Stimulated activated CD8-positive, alpha-beta memory T cell treated with anti-CD3 and anti-CD28 coated beads, Interleukin-12 subunit alpha, Interleukin-12 subunit beta, amount 100 ng/mL, for 1 hour (primary cell): Measurements from ENCODE around the gene ABCB8.

Experiments
- DNase-seq: peaks from one replicate; pipeline ENCODE4 v3.0.0-alpha.2; 2020; ENCODE audit warnings: low read depth

Gene ABCB8

GRCh38 chr7:151087245-151088018, 59.2 kb downstream of the ABCB8 start:
- DNase-seq = peak; percentile 8

- no peak for DNase-seq
Observed at GRCh38 chr7:151088019-151088855, 60.0 kb downstream of the ABCB8 start.

GRCh38 chr7:151088856-151089699, 60.8 kb downstream of the ABCB8 start:
- no peak for DNase-seq

- DNase-seq = no peak
Observed at GRCh38 chr7:151089893-151090730, 61.9 kb downstream of the ABCB8 start.

GRCh38 chr7:151091003-151091402, 62.8 kb downstream of the ABCB8 start:
- no peak for DNase-seq

GRCh38 chr7:151091431-151091830, 63.2 kb downstream of the ABCB8 start:
- no peak for DNase-seq

GRCh38 chr7:151091988-151092387, 63.7 kb downstream of the ABCB8 start:
- DNase-seq = no peak

GRCh38 chr7:151093748-151094147, 65.5 kb downstream of the ABCB8 start:
- DNase-seq = no peak

- no peak for DNase-seq
Observed at GRCh38 chr7:151094675-151095074, 66.4 kb downstream of the ABCB8 start.

- no peak for DNase-seq
Observed at GRCh38 chr7:151095123-151095797, 67.0 kb downstream of the ABCB8 start.

- DNase-seq = no peak
Observed at GRCh38 chr7:151095828-151096475, 67.7 kb downstream of the ABCB8 start.
